Superior temporal gyrus (tissue), 1 donor: Measurements from ENCODE around the gene PTTG1IP.
"Not testable (repeated sequence)": the region's sequence is repeated elsewhere in the genome, so short reads cannot be mapped to it uniquely, and the experiment has no call there.

Experiments used
- DNase-seq: peaks from one replicate; pipeline ENCODE4 v3.0.0-alpha.2; 2016; ENCODE audit errors: extremely low spot score

PTTG1IP gene

GRCh38 chr21:44845418-44846223 is 27.9 kb downstream of the PTTG1IP start:
- DNase-seq, result no peak

DNA sequence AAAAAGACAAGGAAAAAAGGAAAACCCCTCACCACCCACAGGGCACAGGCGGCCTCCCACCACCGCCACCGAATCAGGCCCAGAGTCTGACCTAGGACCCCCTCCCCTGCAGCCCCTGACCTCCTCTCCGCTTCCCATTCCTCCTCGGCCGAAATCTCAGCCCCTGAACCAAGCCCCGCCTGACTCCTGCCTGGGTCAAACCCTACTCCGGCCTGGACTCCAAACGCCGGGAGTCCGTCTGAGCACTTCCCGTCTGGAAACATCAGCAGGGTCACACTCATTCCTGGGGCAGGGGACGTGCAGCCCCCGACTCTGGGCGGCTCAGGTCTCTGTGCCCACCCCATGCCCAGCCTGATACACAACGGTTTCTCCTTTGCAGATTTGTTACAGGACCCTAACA is 29.2 kb downstream of the PTTG1IP start:
- DNase-seq, result no peak

DNA sequence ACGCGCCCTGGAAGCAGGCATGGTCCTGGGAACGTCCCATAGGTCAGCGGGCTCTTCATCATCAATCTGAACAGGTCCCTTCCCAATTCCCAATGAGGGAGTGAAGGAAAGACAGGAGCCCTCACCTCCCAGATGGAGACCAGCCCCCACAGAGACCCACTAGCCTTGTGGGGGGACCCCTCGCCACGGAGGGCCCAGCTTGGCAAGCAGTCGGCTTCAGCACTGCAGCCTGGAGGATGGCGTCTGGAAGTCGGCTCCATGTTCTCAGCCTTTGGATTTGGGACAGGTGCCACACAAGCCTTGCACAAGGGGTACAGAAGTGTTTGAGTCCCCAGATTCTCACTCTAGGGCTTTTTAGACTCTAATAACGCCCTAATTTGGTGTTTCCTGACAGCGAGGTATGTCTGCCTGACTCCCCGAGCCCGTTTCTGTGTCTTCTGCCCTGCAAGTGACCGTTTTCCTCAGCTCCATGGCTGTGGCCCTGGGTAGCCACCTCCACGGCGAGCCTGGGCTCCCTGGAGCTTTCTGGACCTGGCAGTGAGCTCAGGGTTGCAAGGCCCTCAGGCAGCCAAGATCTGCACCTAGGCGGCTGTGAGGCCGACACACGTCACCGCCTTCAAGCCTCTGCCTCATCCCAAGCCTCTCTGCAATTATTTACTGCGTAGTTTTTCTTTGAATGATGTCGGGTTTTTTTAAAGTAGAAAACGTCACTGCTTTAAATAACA is 30.6 kb downstream of the PTTG1IP start:
- DNase-seq, result no peak

GRCh38 chr21:44842087-44842486 is 31.4 kb downstream of the PTTG1IP start:
- DNase-seq, result no peak

GRCh38 chr21:44840771-44841170 is 32.7 kb downstream of the PTTG1IP start:
- no peak for DNase-seq

- no peak for DNase-seq
Observed at GRCh38 chr21:44838951-44839350, 34.5 kb downstream of the PTTG1IP start.

DNA sequence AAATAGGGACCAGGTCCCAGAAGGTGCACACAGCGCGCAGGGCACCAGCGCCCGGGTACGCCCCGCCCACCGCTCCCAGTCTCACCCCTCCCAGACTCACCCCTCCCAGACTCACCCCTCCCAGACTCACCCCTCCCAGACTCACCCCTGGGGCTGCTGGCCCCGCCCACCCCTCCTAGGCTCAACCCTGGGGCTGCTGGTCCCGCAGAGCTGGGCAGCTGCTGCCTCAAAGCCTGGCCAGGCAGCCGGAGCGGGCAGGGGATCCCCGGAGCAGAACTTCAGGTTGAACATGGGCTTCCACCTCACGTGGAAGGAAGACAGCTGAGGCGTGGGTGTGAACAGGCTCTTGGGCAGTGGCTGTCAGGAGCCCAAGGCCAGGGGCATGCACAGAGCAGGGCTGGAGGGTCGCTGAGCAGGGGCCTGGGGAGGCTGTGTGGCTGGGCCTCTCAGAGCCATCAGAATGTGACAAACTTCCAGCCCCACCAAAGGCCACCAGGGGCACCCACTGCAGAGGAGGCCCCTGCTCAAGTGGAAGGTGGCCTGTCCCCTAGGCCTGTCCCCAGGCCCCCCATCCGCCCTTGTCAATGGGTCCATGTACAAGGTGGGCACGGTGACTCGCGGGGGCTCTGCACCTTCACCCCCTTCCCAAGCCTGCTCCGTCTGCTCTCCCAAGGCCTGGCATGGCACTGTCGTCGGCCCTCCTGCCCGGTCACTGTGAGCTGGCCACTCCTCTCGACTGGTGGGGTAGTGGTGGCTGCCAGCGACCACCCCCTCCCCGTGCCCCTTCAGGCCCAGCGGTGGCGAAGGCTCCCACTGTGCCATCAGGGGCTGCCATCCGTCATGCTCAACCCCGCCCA is 35.2 kb downstream of the PTTG1IP start:
- no peak for DNase-seq

DNA sequence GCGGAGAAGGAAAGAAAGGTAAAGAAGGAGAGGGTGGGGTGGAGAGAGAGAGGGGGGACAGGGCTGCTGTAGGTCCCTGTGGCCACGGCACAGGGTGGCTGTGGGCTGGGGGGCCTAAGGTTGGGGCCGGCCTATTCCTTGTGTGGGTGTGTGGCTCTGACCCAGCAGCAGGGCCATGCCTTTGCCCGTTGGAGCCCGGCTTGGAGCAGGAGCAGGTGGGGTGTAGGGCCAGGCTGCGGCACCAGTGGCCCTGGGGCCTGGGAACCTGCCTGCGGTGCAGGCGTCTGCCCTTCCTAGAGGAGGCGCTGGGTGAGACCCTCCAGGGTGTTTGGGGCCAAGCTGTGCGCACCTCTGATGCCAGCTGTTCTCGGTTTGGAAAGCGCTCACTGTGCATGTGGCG is 36.0 kb downstream of the PTTG1IP start:
- no peak for DNase-seq

- DNase-seq, result no peak
Observed at GRCh38 chr21:44836666-44837471, 36.6 kb downstream of the PTTG1IP start.

DNA sequence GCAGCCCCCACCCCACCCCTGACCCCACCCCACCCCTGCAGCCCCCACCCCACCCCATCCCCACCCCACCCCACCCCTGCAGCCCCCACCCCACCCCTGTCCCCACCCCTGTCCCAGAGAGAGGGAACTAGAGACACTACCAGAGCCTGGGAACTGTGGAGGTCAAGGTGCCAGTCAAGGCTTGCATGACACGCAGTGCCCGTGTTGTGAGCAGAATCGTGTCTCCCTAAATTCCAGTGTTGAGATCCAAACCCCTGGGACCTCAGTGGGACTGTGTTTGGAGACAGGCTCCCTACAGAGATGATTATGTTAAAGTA is 37.2 kb downstream of the PTTG1IP start:
- DNase-seq, result no peak

DNA sequence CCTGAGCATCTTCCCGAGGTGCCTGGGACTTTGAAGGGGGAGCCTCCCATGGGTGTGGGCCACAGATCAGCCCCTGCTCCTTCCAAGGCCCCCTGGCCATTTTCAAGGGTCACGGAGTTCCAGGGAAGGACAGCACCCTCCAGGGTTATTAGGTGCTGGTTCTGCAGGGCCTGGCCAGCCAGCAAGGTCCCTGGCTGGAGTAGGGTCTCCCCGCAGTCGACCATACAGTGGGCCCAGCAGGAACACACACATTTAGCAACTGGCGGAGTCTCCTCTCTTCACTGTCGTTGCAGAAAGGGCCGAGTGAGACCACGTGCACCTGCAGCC is 37.9 kb downstream of the PTTG1IP start:
- no peak for DNase-seq

GRCh38 chr21:44834951-44835646 is 38.4 kb downstream of the PTTG1IP start:
- no peak for DNase-seq

GRCh38 chr21:44834231-44834950 is 39.1 kb downstream of the PTTG1IP start:
- no peak for DNase-seq

- no peak for DNase-seq
Observed at GRCh38 chr21:44833663-44834062, 39.8 kb downstream of the PTTG1IP start.

DNA sequence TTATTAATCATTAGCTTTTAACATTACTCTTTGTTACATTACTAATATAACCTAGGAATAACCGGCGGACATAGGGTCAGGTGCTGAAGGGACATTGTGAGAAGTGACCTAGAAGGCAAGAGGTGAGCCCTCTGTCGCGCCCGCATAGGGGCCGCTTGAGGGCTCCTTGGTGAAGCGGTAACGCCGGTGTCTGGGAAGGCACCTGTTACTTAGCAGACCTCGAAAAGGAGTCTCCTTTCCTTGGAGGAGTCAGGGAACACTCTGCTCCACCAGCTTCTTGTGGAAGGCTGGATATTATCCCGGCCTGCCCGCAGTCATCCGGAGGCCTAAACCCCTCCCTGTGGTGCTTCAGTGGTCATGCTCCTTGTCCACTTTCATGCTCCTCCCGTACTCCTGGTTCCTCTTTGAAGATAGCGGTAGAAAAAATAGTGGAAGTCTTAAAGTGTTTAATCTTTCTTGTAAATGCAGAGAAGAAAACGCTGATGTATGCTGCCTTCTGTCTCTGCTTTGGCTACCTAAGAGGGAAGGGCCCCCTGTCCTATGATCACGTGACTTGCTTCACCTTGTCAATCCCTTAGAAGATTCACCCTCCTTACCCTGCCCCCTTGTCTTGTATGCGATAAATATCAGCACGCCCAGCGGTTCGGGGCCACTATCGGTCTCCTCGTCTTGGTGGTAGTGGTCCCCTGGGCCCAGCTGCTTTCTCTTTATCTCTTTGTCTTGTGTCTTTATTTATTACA is 40.8 kb downstream of the PTTG1IP start:
- not testable (repeated sequence) for DNase-seq

DNA sequence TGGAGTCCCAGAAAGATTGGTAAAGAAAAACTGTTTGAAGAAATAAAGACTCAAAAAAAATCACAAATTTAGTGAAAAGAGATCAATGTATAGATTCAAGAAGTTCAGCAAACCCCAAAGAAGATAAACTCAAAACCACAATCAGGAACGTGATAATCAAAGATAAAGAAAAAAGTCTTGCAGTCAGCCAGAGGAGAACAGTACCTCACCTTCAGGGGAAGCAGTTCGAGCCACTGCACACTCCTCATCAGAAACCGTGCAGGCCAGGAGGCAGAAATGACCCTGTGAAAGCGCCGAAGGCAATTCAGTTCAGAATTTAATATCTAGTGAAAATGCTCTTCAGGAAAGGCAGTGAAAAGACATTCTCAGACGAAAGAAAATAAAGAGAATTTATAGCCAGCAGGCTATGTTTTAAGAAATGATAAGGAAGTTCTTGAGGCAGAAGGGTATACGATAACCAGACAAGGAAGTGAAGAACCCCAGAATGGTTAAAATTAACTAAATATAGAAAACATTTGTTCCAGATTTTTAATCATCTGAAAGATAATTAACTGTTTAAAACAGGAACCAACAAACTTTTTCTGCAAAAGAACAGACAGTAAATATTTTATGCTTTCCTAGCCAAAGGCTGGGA is 42.1 kb downstream of the PTTG1IP start:
- no peak for DNase-seq

- no peak for DNase-seq
Observed at GRCh38 chr21:44829507-44830092, 43.9 kb downstream of the PTTG1IP start.

DNA sequence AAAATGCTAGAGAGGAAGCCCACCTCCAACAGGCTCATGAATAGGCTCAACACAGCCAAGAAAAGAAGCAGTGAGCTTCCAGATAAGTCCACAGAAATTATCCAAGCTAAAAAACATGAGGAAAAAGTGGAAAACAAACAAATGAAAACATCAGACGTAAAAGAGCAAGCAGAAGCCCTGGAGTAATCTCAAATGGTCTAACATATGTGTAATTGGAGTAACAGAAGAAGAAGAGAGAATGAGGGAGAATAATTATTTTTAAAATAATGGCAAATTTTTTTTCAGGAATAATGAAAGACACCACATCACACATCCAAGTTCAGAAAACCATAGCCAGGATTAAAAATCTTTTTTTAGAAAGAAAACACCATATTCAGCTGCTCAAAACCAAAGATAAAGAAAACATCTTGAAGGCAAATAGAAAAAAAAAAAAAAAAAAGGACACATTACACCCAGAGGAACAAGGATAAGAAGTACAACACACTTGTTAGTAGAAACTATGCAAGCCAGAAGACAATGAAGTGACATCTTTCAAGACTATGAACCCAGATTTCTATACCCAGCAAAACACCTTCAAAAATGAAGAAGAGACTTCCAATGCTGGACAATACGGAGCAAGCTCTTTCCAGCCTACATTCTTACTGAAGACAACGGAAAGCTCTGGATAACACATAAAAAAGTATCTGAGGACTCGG is 45.0 kb downstream of the PTTG1IP start:
- no peak for DNase-seq
